IMR-90 (cell line): ENCODE data around the gene ATP8B4. TPM values are rescaled to one million over a fixed set of nuclear protein-coding genes. Genes with fewer than 3 reads are reported as not detected.

Experiments
- ATAC-seq: fragments of 200-7000 bp; cut with Tn5 transposase; 2 replicates; pipeline ENCODE4 v1.9.1; 2020; ENCODE audit warnings: low read depth, mild to moderate bottlenecking, moderate library complexity
- BruUV-seq: library from RNA; stranded (reverse); fragments of 400-500 nt; replicated peaks from 2 replicates; lab custom pipeline; 2021; lab: Mats Ljungman, UMichigan
- CTCF ChIA-PET: fragments of 300-600 bp; formaldehyde crosslinking; extraction: SDS; loops from one replicate; lab custom pipeline; 2021; ENCODE audit warnings: antibody characterized with exemption; lab: Yijun Ruan, JAX
- POLR2A ChIA-PET: fragments of 300-600 bp; sonication (Branson Sonifier 250); formaldehyde crosslinking; loops from one replicate; lab custom pipeline; 2022; ENCODE audit warnings: antibody characterized with exemption; ENCODE audit not compliant: unreplicated experiment; lab: Charles Lee
- DNase-seq: peaks from one replicate; pipeline ENCODE4 v3.0.0; 2013
- H2AFZ ChIP-seq: replicated peaks from 2 replicates; pipeline ENCODE3; 2013; ENCODE audit warnings: low read length, mild to moderate bottlenecking; ENCODE audit not compliant: poor library complexity
- H2AK5ac ChIP-seq: 2 replicates; pipeline ENCODE4 v1.6.1; 2013; ENCODE audit warnings: low read depth, low read length, inconsistent platforms
- H2AK9ac ChIP-seq: replicated peaks from 2 replicates; pipeline ENCODE3; 2013; ENCODE audit warnings: mild to moderate bottlenecking, low read depth, low read length, moderate library complexity; ENCODE audit not compliant: poor library complexity
- H2BK120ac ChIP-seq: 2 replicates; pipeline ENCODE4 v1.6.1; 2013; ENCODE audit warnings: low read depth, low read length, inconsistent platforms
- H2BK15ac ChIP-seq: 3 replicates; pipeline ENCODE4 v1.6.1; 2013; ENCODE audit warnings: low read depth, low read length, inconsistent platforms
- H2BK20ac ChIP-seq: 2 replicates; pipeline ENCODE4 v1.6.1; 2013; ENCODE audit warnings: low read depth, mild to moderate bottlenecking, inconsistent platforms, low read length, moderate library complexity
- H2BK5ac ChIP-seq: 2 replicates; pipeline ENCODE4 v1.6.1; 2013; ENCODE audit warnings: mild to moderate bottlenecking, low read depth, low read length, inconsistent platforms; ENCODE audit not compliant: poor library complexity, severe bottlenecking
- H3K14ac ChIP-seq: replicated peaks from 2 replicates; pipeline ENCODE4 v1.6.1; 2013; ENCODE audit warnings: low read depth, low read length, inconsistent platforms
- H3K18ac ChIP-seq: 2 replicates; pipeline ENCODE4 v1.6.1; 2013; ENCODE audit warnings: low read depth, low read length, control low read depth
- H3K23ac ChIP-seq: 2 replicates; pipeline ENCODE4 v1.6.1; 2013; ENCODE audit warnings: low read depth, low read length, inconsistent platforms
- H3K27ac ChIP-seq: 2 replicates; pipeline ENCODE4 v1.5.1; 2013; ENCODE audit warnings: mild to moderate bottlenecking, control low read depth, low read length; ENCODE audit not compliant: insufficient read depth
- H3K27me3 ChIP-seq: 2 replicates; pipeline ENCODE4 v1.6.1; 2013; ENCODE audit warnings: low read length; ENCODE audit not compliant: control insufficient read depth, insufficient read depth
- H3K36me3 ChIP-seq: 2 replicates; pipeline ENCODE4 v1.6.1; 2013; ENCODE audit warnings: low read length, mixed read lengths; ENCODE audit not compliant: control insufficient read depth, insufficient read depth
- H3K4ac ChIP-seq: 2 replicates; pipeline ENCODE4 v1.6.1; 2013; ENCODE audit warnings: low read depth, low read length, inconsistent platforms
- H3K4me1 ChIP-seq: 2 replicates; pipeline ENCODE4 v1.6.1; 2013; ENCODE audit warnings: low read length, mixed read lengths; ENCODE audit not compliant: control insufficient read depth, insufficient read depth
- H3K4me2 ChIP-seq: 2 replicates; pipeline ENCODE4 v1.6.1; 2013; ENCODE audit warnings: low read depth, mild to moderate bottlenecking, control low read depth, low read length, moderate library complexity
- H3K4me3 ChIP-seq: 2 replicates; pipeline ENCODE4 v1.5.1; 2013; ENCODE audit warnings: low read depth, mild to moderate bottlenecking, control low read depth, low read length, moderate library complexity; ENCODE audit not compliant: insufficient read depth
- H3K56ac ChIP-seq: 2 replicates; pipeline ENCODE4 v1.6.1; 2013; ENCODE audit warnings: low read length, inconsistent platforms; ENCODE audit not compliant: insufficient read depth; ENCODE audit errors: extremely low read depth
- H3K79me1 ChIP-seq, 2 experiments: 2 replicates each; pipeline ENCODE4 v1.6.1; 2013; ENCODE audit warnings: low read length in 2 of 2, inconsistent platforms in 1 of 2, low read depth in 1 of 2
- H3K9ac ChIP-seq: 2 replicates; pipeline ENCODE4 v1.6.1; 2013; ENCODE audit warnings: low read depth, low read length, control low read depth
- H3K9me1 ChIP-seq: 2 replicates; pipeline ENCODE4 v1.6.1; 2013; ENCODE audit warnings: low read length, inconsistent platforms; ENCODE audit not compliant: insufficient read depth
- H3K9me3 ChIP-seq: 2 replicates; pipeline ENCODE4 v1.6.1; 2013; ENCODE audit warnings: low read length; ENCODE audit not compliant: control insufficient read depth, insufficient read depth
- H4K20me1 ChIP-seq: 2 replicates; pipeline ENCODE4 v1.6.1; 2013; ENCODE audit warnings: low read length, inconsistent platforms; ENCODE audit not compliant: insufficient read depth
- H4K5ac ChIP-seq: 2 replicates; pipeline ENCODE4 v1.6.1; 2013; ENCODE audit warnings: mild to moderate bottlenecking, low read depth, low read length, control low read depth
- H4K8ac ChIP-seq, 2 experiments: 2 replicates each; pipeline ENCODE4 v1.6.1; 2013; ENCODE audit warnings: low read depth in 2 of 2, low read length in 2 of 2, control low read depth in 1 of 2, inconsistent platforms in 1 of 2
- H4K91ac ChIP-seq: 2 replicates; pipeline ENCODE4 v1.6.1; 2013; ENCODE audit warnings: low read depth, low read length, inconsistent platforms; ENCODE audit not compliant: insufficient read depth
- BHLHE40 ChIP-seq: fragments of 150-350 bp; IDR thresholded peaks from 2 replicates; pipeline ENCODE4 v1.6.1; 2016; ENCODE audit warnings: mild to moderate bottlenecking, low read depth, low read length
- CEBPB ChIP-seq: IDR thresholded peaks from 2 replicates; pipeline ENCODE4 v1.6.1; 2012; ENCODE audit warnings: low read depth, low read length, improper control_type of control experiment
- CHD1 ChIP-seq: IDR thresholded peaks from 2 replicates; pipeline ENCODE4 v1.6.1; 2012; ENCODE audit warnings: low read depth, low read length, improper control_type of control experiment
- CTCF ChIP-seq: conservative IDR thresholded peaks from 2 replicates; pipeline ENCODE4 v1.5.1; 2012; ENCODE audit warnings: mild to moderate bottlenecking, low read depth, low read length, improper control_type of control experiment
- ELK1 ChIP-seq: fragments of 150-350 bp; IDR thresholded peaks from 2 replicates; pipeline ENCODE4 v1.6.1; 2016; ENCODE audit warnings: low read depth, mild to moderate bottlenecking, low read length, moderate library complexity, borderline replicate concordance
- FOS ChIP-seq: fragments of 150-350 bp; IDR thresholded peaks from 2 replicates; pipeline ENCODE4 v1.6.1; 2016; ENCODE audit warnings: low read depth, low read length
- MAFK ChIP-seq: IDR thresholded peaks from 2 replicates; pipeline ENCODE4 v1.6.1; 2012; ENCODE audit warnings: low read depth, low read length, improper control_type of control experiment
- MAZ ChIP-seq: IDR thresholded peaks from 2 replicates; pipeline ENCODE4 v1.6.1; 2012; ENCODE audit warnings: low read depth, mild to moderate bottlenecking, low read length, improper control_type of control experiment, moderate library complexity, borderline replicate concordance
- MXI1 ChIP-seq: IDR thresholded peaks from 2 replicates; pipeline ENCODE4 v1.6.1; 2012; ENCODE audit warnings: low read depth, mild to moderate bottlenecking, low read length, moderate library complexity, borderline replicate concordance
- NFE2L2 ChIP-seq: fragments of 150-350 bp; IDR thresholded peaks from 2 replicates; pipeline ENCODE4 v1.6.1; 2016; ENCODE audit warnings: low read depth, mild to moderate bottlenecking, low read length
- POLR2A ChIP-seq: IDR thresholded peaks from 2 replicates; pipeline ENCODE4 v1.6.1; 2012; ENCODE audit warnings: mild to moderate bottlenecking, low read depth, low read length
- RAD21 ChIP-seq: IDR thresholded peaks from 2 replicates; pipeline ENCODE4 v1.6.1; 2012; ENCODE audit warnings: low read length, improper control_type of control experiment
- RCOR1 ChIP-seq: IDR thresholded peaks from 2 replicates; pipeline ENCODE4 v1.6.1; 2012; ENCODE audit warnings: mild to moderate bottlenecking, low read length, improper control_type of control experiment; ENCODE audit not compliant: insufficient replicate concordance
- RFX5 ChIP-seq: IDR thresholded peaks from 2 replicates; pipeline ENCODE4 v1.8.0; 2012; ENCODE audit warnings: low read depth, mild to moderate bottlenecking, low read length, moderate library complexity
- SMC3 ChIP-seq: fragments of 150-350 bp; IDR thresholded peaks from 2 replicates; pipeline ENCODE4 v1.6.1; 2016; ENCODE audit warnings: low read depth, mild to moderate bottlenecking, antibody characterized with exemption, low read length, moderate library complexity
- USF2 ChIP-seq: fragments of 150-350 bp; IDR thresholded peaks from 2 replicates; pipeline ENCODE4 v1.6.1; 2017; ENCODE audit warnings: mild to moderate bottlenecking, antibody characterized with exemption, low read length, low read depth
- dilution Hi-C: fragments of 300-500 bp; cut with HindIII; formaldehyde crosslinking; loops from one replicate; pipeline ENCODE4 v1.14.3; 2018; ENCODE audit warnings: low sequenced_read_pairs; ENCODE audit not compliant: unreplicated experiment
- in situ Hi-C: fragments of 300-500 bp; cut with MboI; formaldehyde crosslinking; loops from 3 replicates; pipeline ENCODE4 v1.14.3; 2019; ENCODE audit warnings: low sequenced_read_pairs, inconsistent platforms, mixed read lengths
- intact Hi-C: fragments of 100-400 bp; cut with micrococcal nuclease; formaldehyde crosslinking; loops from 2 replicates; pipeline ENCODE4 v1.10.0; 2022
- polyA plus RNA-seq, 3 experiments: library from polyadenylated mRNA; depleted of rRNA; stranded (reverse); fragments of >200 nt; gene quantifications; 2 replicates each; pipeline ENCODE4 v1.2.3, GENCODE V29; 2012; ENCODE audit warnings: low replicate concordance in 1 of 3
- total RNA-seq: library from RNA; depleted of rRNA; stranded (reverse); fragments of >200 nt; gene quantifications from 2 replicates; pipeline ENCODE4 v1.2.3, GENCODE V29; 2012

The ATP8B4 gene
- total and polyA plus RNA-seq, 2 of the 4 experiments (the other 2 are of a cell fraction): 0.12 to 0.54 TPM

- TF ChIP-seq NFE2L2: no peak
- TF ChIP-seq MAFK: no peak
- no peak for TF ChIP-seq RAD21
- TF ChIP-seq USF2: no peak
- TF ChIP-seq MXI1: no peak
- TF ChIP-seq MAZ: no peak
- TF ChIP-seq RFX5: no peak
- no peak for TF ChIP-seq CHD1
- TF ChIP-seq BHLHE40: no peak
- no peak for TF ChIP-seq CEBPB
- TF ChIP-seq CTCF: no peak
- TF ChIP-seq RCOR1: no peak
- TF ChIP-seq ELK1: no peak
- TF ChIP-seq FOS: no peak
- TF ChIP-seq POLR2A: no peak
- TF ChIP-seq SMC3: no peak
- Histone ChIP-seq H4K20me1 (no peaks in the 10 kb centered on the region), H4K8ac (no peak overlapping the region), H2BK15ac (no peak overlapping the region), H4K5ac (no peak overlapping the region), H3K9ac (no peak overlapping the region), H3K4me1 (peaks cover 18% of the 10 kb centered on the region), H3K14ac (no peak overlapping the region), H2AK9ac (no peak overlapping the region), H3K79me1 (no peaks in the 10 kb centered on the region), H2BK20ac (no peak overlapping the region), H2BK120ac (no peak overlapping the region), H3K36me3 (no peaks in the 10 kb centered on the region), H3K4me3 (no peak overlapping the region), H3K23ac (no peak overlapping the region), H2AK5ac (no peak overlapping the region), H3K4me2 (no peak overlapping the region), H4K91ac (no peak overlapping the region), H3K4ac (no peak overlapping the region), H2BK5ac (no peak overlapping the region), H3K27me3 (no peaks in the 10 kb centered on the region), H3K56ac (no peak overlapping the region), H3K18ac (no peak overlapping the region; the same call in 1 of the 2 replicates), H2AFZ (no peak overlapping the region), H3K9me1 (peaks cover 5% of the 10 kb centered on the region), H3K27ac (no peak overlapping the region), H3K9me3 (peaks cover 2% of the 10 kb centered on the region; the same call in 1 of the 2 replicates)
- intact Hi-C loops: no loop called here
- in situ Hi-C loops: loop anchor here (25.0 kb wide), 1 partner anchor 668 kb away; no protein-coding TSS in a partner anchor
- CTCF ChIA-PET: interaction anchor here (0.6 kb wide), 1 partner anchor 230 kb away, joined by 6 read pairs; no protein-coding TSS in a partner anchor
- dilution Hi-C loops: no loop called here
- DNase-seq (no peak), ATAC-seq (no peak)
- no TSS peak for BruUV-seq
- POLR2A ChIA-PET: no interaction called here
These were observed 213.8 kb downstream of the ATP8B4 start for GRCh38 chr15:49905221-49905620.
